ENCODE measurements around the gene VDR. TPM values are rescaled to one million over a fixed set of nuclear protein-coding genes. Genes with fewer than 3 reads are reported as not detected.

VDR gene
- total RNA-seq (2014; rRNA removed; shearing (Covaris generic)): 0.03 TPM in 1 of 2 replicates, not detected in the other

- Histone ChIP-seq H3K27me3 (ENCODE audit: control insufficient read depth, insufficient read depth, low read length) (peaks cover 65% of the 10 kb centered on the region), H3K36me3 (replicated peaks; ENCODE audit: control insufficient read depth, insufficient read depth, low read length) (no peaks in the 10 kb centered on the region), H3K4me3 (ENCODE audit: insufficient read depth, low read depth, low read length) (peak within 1 kb of the TSS; percentile 51)
- peak; percentile 98 for DNase-seq
Measured at GRCh38 chr12:47904713-47905709, at the start of gene VDR. Gene VDR (minus strand): TSS chr12:47904994. CDS start chr12:47879113, 25,881 bp downstream.

- Histone ChIP-seq H3K4me3 (ENCODE audit: insufficient read depth, low read depth, low read length) (no peak overlapping the region), H3K36me3 (replicated peaks; ENCODE audit: control insufficient read depth, insufficient read depth, low read length) (no peaks in the 10 kb centered on the region), H3K27me3 (ENCODE audit: control insufficient read depth, insufficient read depth, low read length) (no peaks in the 10 kb centered on the region; the same call in 1 of the 2 replicates)
- DNase-seq: no peak
Measured at GRCh38 chr12:47954058-47954457, 49.3 kb upstream of the VDR start.

GRCh38 chr12:47950856-47951468 lies 46.2 kb upstream of the VDR start:
- no peaks in the 10 kb centered on the region for H3K36me3 ChIP-seq (replicated peaks; ENCODE audit: control insufficient read depth, insufficient read depth, low read length)
- H3K27me3 ChIP-seq (ENCODE audit: control insufficient read depth, insufficient read depth, low read length): no peaks in the 10 kb centered on the region; the same call in 1 of the 2 replicates
- H3K4me3 ChIP-seq (ENCODE audit: insufficient read depth, low read depth, low read length): no peak overlapping the region
- no peak for DNase-seq

GRCh38 chr12:47949441-47950341 lies 44.9 kb upstream of the VDR start:
- peak; percentile 95 for DNase-seq
- no peaks in the 10 kb centered on the region for H3K36me3 ChIP-seq (replicated peaks; ENCODE audit: control insufficient read depth, insufficient read depth, low read length)
- H3K4me3 ChIP-seq (ENCODE audit: insufficient read depth, low read depth, low read length): no peak overlapping the region
- H3K27me3 ChIP-seq (ENCODE audit: control insufficient read depth, insufficient read depth, low read length): no peaks in the 10 kb centered on the region; the same call in 1 of the 2 replicates

- H3K36me3 ChIP-seq (replicated peaks; ENCODE audit: control insufficient read depth, insufficient read depth, low read length): no peaks in the 10 kb centered on the region
- H3K4me3 ChIP-seq (ENCODE audit: insufficient read depth, low read depth, low read length): no peak overlapping the region
- no peak for DNase-seq
- peaks cover 3% of the 10 kb centered on the region; the same call in 1 of the 2 replicates for H3K27me3 ChIP-seq (ENCODE audit: control insufficient read depth, insufficient read depth, low read length)
Measured at GRCh38 chr12:47947341-47947740, 42.5 kb upstream of the VDR start.

GRCh38 chr12:47946413-47947323 lies 41.9 kb upstream of the VDR start:
- H3K36me3 ChIP-seq (replicated peaks; ENCODE audit: control insufficient read depth, insufficient read depth, low read length): no peaks in the 10 kb centered on the region
- H3K27me3 ChIP-seq (ENCODE audit: control insufficient read depth, insufficient read depth, low read length): peaks cover 6% of the 10 kb centered on the region
- DNase-seq: peak; percentile 63
- H3K4me3 ChIP-seq (ENCODE audit: insufficient read depth, low read depth, low read length): no peak overlapping the region

- no peak overlapping the region for H3K4me3 ChIP-seq (ENCODE audit: insufficient read depth, low read depth, low read length)
- DNase-seq: no peak
- peaks cover 10% of the 10 kb centered on the region for H3K27me3 ChIP-seq (ENCODE audit: control insufficient read depth, insufficient read depth, low read length)
- no peaks in the 10 kb centered on the region for H3K36me3 ChIP-seq (replicated peaks; ENCODE audit: control insufficient read depth, insufficient read depth, low read length)
Measured at GRCh38 chr12:47945341-47945728, 40.5 kb upstream of the VDR start.

GRCh38 chr12:47944685-47945340 lies 40.0 kb upstream of the VDR start:
- H3K27me3 ChIP-seq (ENCODE audit: control insufficient read depth, insufficient read depth, low read length): peaks cover 10% of the 10 kb centered on the region
- no peak overlapping the region for H3K4me3 ChIP-seq (ENCODE audit: insufficient read depth, low read depth, low read length)
- no peak for DNase-seq
- no peaks in the 10 kb centered on the region for H3K36me3 ChIP-seq (replicated peaks; ENCODE audit: control insufficient read depth, insufficient read depth, low read length)

- H3K27me3 ChIP-seq (ENCODE audit: control insufficient read depth, insufficient read depth, low read length): peaks cover 11% of the 10 kb centered on the region
- no peak for DNase-seq
- H3K36me3 ChIP-seq (replicated peaks; ENCODE audit: control insufficient read depth, insufficient read depth, low read length): no peaks in the 10 kb centered on the region
- H3K4me3 ChIP-seq (ENCODE audit: insufficient read depth, low read depth, low read length): no peak overlapping the region
Measured at GRCh38 chr12:47943623-47944340, 39.0 kb upstream of the VDR start.

- peak; percentile 71 for DNase-seq
- Histone ChIP-seq H3K36me3 (replicated peaks; ENCODE audit: control insufficient read depth, insufficient read depth, low read length) (no peaks in the 10 kb centered on the region), H3K4me3 (ENCODE audit: insufficient read depth, low read depth, low read length) (no peak overlapping the region), H3K27me3 (ENCODE audit: control insufficient read depth, insufficient read depth, low read length) (peaks cover 11% of the 10 kb centered on the region)
Measured at GRCh38 chr12:47942614-47943225, 37.9 kb upstream of the VDR start.

GRCh38 chr12:47941871-47942613 lies 37.2 kb upstream of the VDR start:
- peak overlapping the region; percentile 20; the same call in 1 of the 2 replicates for H3K4me3 ChIP-seq (ENCODE audit: insufficient read depth, low read depth, low read length)
- peak; percentile 98 for DNase-seq

GRCh38 chr12:47941475-47941780 lies 36.6 kb upstream of the VDR start:
- no peak for DNase-seq
- H3K4me3 ChIP-seq (ENCODE audit: insufficient read depth, low read depth, low read length): no peak overlapping the region

More at GRCh38 chr12:47941871-47942613, 37.2 kb upstream of the VDR start:
- H3K36me3 ChIP-seq (replicated peaks; ENCODE audit: control insufficient read depth, insufficient read depth, low read length): no peaks in the 10 kb centered on the region
- H3K27me3 ChIP-seq (ENCODE audit: control insufficient read depth, insufficient read depth, low read length): peaks cover 11% of the 10 kb centered on the region

More at GRCh38 chr12:47941475-47941780, 36.6 kb upstream of the VDR start:
- peaks cover 11% of the 10 kb centered on the region for H3K27me3 ChIP-seq (ENCODE audit: control insufficient read depth, insufficient read depth, low read length)
- H3K36me3 ChIP-seq (replicated peaks; ENCODE audit: control insufficient read depth, insufficient read depth, low read length): no peaks in the 10 kb centered on the region

Data from H7 (cell line).